G401 (cell line): Measurements from ENCODE around the gene PACRG. TPM values are rescaled to one million over a fixed set of nuclear protein-coding genes. Genes with fewer than 3 reads are reported as not detected.

Experiments used
- DNase-seq: peaks from one replicate; pipeline ENCODE4 v3.0.0-alpha.2; 2015; ENCODE audit warnings: low spot score
- in situ Hi-C: cut with HindIII; loops from 2 replicates; pipeline ENCODE4 v1.10.0; 2016; ENCODE audit warnings: low sequenced_read_pairs, mixed read lengths
- total RNA-seq: library from RNA; depleted of rRNA; stranded (reverse); fragments of >200 nt; shearing (Covaris generic); gene quantifications from 2 replicates; pipeline ENCODE4 v1.2.3, GENCODE V29; 2014

Gene PACRG
- total RNA-seq, 1 experiment from 2014 or later, result not detected

DNA sequence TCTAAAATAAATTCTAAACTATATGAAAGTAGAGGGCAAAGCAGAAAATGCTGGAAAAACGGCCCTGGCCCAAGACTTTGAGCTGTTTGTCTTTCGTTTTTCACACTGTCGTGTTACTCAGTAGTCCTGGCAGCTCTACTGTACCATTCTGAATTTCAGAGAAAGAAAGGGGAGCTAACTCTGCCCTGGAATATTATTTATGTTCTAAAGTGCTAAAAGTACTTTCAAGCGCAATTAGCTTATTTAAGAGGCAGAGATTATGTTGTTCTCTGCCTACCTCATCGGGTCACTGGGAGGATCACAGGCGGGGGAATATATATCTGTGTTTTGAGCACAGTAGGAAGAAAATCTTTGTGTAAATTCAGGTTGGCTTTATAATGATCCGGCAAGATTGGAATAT lies 534.3 kb downstream of the PACRG start:
- in situ Hi-C loops, result no loop called here
- DNase-seq, result no peak

DNA sequence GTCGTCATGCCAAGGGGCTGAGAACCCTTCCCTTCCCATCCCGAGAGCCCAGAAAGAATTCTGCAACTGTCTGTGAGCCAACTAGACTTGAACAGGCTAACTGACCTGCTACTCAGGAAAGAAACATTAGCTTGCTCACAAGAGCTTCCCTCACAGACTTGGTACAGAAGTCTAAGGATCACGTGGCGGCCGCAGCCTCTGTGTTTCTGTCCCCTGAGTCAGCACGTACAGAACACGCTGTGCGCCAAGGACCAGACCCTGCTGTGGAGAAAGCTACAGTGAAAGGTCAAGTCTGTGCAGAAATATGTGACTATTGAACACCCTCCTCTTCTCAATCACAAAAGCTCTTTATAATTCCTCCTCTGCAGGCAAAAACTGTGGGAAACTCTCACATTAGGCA lies 535.4 kb downstream of the PACRG start:
- in situ Hi-C loops, result no loop called here
- no peak for DNase-seq

DNA sequence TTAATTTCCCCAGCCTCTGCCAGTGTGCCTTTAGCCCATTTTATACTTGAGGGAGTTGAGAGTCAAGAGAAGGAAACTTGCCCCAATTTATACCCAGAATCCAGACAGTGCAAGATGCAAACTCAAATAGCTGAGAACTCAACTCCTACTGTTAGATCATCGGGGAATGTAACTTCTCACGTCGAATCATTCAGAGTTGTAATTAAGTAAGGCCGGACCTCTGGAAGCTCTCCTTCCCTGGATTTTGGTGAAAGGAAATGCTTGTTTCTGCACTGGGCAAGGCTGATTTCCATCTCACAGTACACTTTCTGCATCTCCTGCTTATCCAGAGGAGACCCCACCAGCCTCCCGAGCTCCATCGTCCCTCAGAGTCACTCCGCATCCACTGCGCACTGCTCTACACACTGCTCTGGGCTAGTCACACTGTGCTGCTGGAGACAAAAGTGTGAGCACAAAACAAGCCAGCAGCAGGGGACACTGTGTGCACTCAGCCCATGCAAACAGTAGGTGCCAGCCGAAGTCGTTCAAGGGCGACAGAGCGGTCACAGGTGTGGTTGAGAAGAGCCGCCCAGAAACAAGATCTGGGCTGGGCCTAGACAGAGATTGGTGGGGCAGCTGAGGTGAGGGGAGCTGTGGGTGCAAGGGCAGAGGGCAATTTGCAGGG lies 536.4 kb downstream of the PACRG start:
- in situ Hi-C loops, result no loop called here
- no peak for DNase-seq

DNA sequence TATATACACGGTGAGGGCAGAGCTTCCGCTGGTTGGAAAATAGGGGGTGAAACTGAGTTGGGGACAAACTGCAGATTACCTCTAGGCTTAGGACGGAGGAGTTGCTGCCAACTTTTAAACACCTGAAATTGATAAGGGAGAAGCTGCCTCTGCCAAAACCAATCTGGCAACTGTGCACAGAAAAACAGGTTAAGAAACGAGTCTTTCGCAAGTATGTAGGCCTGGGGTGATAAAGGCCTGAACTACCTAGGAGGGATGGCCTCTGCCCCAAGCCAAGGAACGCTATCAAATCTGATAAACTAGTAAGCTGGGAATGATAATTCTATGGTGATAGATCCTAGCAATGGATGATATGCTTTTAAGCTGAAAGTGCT lies 536.9 kb downstream of the PACRG start:
- no peak for DNase-seq
- in situ Hi-C loops, result no loop called here

DNA sequence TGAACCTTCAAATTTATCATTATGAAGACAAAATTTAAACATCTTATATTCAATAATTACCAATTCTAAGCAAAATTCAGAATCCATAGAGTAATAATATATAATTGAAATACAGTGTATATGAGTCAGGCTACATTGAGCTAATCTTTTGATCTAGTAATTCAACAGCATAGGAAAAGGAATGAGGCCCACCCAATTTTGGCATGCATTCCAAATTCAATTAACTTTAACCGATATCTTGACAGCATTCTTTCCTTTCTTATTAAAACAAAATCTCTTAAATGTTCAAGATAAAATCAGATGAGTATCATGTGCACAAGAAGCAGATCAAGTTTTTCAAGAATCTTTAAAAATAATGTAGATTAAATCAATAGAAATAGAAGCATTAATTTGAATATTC lies 553.9 kb downstream of the PACRG start:
- in situ Hi-C loops, result no loop called here

DNA sequence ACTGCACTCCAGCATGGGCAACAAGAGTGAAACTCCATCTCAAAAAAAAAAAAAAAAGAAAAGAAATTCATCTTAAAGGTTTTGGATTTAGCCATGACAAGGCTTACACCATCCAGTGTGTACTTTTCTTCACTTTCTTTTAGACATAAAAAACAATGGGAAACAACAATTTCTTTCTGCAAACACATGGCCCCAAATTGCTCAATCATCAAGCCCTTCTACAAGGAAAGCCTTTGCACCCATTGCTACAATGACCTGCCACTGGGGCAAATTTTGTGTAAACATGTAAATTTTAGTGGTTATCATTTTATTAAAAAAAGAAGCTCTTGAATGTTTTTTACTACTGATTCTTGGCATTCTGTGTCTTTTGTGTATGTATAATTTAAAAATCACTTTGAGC lies 554.9 kb downstream of the PACRG start:
- in situ Hi-C loops, result no loop called here

More for the DNA sequence above, 553.9 kb downstream of the PACRG start:
- no peak for DNase-seq

DNA sequence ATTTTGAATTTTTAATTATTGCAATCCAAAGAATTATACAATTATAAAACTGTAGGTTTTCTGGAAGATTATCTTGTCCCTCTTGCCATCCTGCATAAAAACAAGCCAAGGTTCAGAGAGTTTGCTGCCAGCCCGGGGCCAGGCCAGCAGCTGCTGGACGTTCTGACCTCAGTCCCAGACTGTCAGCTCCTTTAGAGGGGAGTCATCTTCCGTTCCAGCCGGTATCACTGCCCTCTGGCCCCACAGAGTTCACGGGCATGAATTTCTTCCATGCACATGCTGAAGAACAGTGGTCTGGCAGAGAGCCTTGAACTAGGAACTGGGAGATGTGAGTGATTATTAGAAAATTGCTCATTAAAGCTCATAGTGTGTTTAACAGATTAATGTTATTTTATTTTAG lies 556.4 kb downstream of the PACRG start:
- in situ Hi-C loops, result no loop called here
- DNase-seq, result no peak

More for the DNA sequence above, 554.9 kb downstream of the PACRG start:
- no peak for DNase-seq

DNA sequence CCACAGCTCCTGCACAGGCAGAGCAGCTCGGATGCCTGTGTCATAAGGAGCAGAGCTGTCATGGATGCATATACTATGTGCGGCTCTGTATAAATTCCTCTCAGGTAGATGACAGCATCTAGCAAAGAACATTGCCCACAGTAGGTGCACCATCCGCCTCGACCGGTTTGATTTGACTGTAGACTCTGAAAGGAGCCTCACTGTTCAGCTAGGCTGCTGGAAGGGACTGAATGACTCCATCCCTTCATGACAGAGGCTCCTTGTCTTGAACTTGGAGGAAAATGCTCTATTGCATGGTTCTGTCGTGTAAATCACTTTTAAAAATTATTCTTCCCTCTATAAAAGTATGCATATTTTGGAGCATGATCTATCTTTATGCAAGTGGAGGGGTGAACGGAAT lies 557.9 kb downstream of the PACRG start:
- DNase-seq, result no peak
- in situ Hi-C loops, result no loop called here

DNA sequence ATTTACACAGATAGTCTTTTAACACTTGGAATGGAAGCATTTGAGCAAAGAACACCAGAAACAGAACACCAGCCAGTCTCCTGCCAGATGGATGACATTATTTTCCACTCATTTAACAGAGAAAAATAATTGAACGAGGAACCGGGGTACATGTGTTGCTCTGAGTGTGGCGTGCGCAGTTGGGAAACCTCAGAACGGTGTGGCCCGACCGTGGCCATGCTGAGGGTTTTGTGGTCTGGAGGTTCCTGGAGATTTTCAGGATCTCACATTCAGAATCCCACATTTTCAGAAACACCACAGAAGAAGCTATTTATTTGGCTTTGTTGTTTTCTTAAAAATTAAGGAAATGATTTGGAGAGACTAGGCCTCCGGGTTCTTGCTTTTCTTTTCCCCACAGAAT lies 559.9 kb downstream of the PACRG start:
- no peak for DNase-seq
- in situ Hi-C loops, result no loop called here

DNA sequence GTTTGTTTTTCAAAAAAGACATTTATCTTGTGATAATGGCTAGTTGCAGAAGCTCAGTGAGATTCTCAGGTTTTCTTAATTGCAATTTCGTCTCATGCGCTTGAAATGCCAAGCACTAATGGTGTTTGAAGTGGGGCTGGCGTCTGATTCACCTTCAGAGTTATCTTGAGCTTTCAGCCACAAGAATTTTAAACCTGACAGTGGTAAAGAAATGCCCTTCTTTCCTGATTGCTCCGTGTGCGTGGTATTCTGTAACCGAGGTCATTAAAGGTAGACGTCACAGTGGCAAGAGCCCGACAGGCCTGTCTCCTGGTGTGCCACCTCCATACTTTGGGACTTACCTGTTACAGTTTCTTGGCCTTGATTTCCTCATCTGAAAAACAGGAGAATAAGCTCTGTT lies 560.3 kb downstream of the PACRG start:
- no peak for DNase-seq
- in situ Hi-C loops, result no loop called here

DNA sequence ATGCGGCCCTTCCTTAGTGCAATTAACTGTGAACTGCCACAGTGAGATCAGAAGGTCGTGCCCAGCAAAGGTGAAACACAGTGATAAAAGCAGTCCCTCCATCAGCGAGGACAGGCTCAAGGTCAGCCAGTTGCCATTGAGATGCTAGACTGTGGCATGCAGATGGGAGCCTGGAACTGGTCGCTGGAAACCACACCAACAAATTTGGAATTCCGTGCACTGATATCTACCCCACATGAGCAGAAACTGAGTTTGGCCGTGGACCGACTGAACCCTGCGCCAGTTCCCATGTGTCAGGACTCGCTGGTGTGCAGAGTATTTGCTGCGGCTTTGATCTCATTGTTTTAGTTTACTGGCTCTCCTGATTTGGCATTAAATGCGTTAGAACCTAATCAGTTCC lies 561.1 kb downstream of the PACRG start:
- no peak for DNase-seq
- in situ Hi-C loops, result no loop called here

DNA sequence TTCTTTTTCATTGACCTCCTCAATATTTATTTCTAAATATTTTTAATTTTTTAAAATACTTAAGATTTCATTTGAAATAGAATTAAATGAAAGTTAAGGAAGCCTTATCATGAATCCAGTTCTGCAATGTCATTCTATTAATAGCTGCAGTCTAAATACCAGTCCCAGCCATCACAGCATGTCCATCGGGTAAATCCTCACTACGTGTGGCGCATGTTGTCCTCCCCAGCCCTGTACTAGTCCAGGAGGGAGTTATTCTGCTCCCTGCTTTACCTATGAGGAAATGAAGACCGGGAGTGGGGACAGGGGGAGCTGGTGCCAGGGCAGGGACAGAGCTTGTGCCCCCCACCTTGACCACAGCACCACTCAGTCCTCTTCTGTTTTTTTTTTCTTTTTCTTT lies 561.7 kb downstream of the PACRG start:
- in situ Hi-C loops, result no loop called here
- no peak for DNase-seq

DNA sequence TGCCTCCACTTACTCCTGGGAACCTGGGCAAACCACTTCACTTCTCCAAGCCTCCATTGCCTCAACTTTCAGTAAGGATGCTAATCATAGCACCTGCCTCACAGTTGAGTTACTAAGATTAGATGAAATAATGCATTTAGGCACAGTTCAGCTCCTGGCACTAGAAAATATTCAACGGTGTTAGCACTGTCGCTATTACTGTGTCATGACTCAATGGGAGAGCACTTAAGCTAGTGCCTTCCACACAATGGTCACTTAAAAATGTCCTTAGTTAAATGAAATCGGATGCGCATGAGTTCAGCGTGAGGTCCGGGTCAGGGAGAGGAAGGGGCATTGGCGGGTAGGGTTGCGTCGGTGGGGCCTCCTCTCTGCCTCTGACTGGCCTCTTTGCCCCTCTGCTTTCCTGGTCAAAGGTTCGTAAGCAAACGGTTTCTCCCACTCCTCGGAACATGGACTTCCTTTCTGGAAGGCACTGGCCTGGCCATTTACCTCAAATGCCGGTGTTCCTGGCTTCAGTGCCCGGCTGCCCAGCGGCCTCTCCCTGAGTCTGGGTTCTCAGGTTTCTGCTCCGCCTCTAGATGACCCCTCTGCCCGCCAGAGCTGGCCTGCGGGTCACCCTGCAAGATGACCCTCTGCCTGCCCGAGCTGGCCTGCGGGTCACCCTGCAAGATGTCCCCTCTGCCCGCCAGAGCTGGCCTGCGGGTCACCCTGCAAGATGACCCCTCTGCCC lies 562.9 kb downstream of the PACRG start:
- no peak for DNase-seq
- in situ Hi-C loops, result no loop called here

DNA sequence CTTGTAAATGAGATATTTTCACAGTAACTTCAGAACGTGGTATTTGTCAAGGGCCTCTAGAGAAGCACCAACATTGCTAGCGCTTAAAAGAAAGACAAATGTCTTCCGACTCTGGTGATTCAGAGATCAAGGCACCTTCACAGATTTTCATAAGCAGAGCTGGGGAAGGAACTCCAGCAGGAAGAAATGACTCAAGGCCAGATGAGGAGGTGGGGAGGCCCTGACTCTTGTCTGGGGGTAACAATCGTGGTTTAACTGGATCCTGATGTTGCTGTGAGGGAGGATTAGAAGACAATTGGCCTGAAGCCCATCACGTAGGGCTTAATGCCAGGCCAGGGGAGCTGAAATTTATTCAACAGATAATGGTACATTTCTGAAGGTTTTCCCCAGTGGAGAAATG lies 563.8 kb downstream of the PACRG start:
- no peak for DNase-seq
- in situ Hi-C loops, result no loop called here

DNA sequence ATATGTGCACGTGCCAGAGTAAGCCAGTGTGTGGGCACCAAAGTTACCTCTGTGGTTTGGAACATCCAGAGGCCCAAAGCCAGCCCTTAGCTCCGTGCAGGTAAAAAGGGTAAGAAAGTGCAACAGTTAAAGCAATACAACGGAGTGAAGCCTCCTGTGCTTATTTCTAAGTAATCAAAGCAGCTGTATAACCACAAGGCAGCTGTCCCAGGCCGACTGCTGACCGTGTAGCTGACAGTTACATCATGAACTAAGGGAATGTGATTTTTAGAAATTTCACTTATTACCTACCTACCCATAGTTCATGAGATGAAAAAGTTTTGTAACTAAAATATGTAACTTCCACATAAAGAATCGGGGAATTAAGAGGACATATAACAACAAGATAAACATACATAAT lies 565.5 kb downstream of the PACRG start:
- DNase-seq, result no peak
- in situ Hi-C loops, result no loop called here

DNA sequence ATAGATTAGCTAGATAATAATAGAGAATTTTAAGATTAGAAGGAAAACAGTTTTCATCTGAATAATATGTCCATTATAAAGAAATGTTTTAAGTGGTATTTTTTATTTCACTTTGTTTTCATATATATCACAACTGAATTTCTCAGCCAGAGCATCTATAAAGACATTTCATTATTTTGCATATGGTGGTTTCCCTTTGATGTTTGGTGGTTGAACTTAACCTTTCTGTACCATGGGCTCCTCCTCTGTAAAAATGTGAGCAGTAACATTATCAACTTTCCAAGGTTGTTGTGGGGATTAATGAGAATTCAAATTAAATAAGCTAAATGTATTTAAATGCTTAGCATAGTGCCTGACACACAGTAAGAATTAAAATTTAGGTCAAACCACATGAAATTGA lies 567.0 kb downstream of the PACRG start:
- in situ Hi-C loops, result no loop called here

DNA sequence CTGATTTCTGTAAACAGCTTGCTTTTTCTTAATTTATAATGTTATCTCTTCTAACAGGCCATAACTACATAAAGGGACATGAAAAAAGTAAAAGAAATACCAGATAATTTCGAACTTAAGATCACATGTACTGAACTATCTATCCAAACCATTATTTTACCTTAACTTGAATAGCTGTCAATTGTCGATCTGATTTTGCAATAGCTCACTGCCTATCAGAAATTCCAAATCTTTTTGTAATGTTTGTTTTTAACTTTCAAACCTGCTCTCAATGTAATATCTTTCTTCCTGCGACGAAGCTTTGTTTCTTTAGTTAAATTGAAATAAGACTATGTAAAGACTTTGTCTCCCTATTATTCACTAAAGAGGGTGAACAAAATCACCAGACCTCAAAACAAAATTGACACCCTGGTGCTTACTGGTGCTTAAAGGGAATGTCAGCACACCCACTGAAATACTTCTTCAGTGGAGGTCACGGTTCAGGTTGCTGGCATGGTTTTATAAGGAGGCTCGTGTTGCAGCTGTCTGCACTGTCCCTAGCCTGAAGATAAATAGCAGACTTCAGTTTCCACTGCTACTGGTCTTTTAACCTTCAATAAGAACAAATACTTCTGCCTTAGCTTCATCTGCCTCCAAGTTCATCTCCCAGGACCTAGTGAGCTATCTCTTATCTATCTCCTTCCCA lies 569.2 kb downstream of the PACRG start:
- in situ Hi-C loops, result no loop called here
- no peak for DNase-seq

More for the DNA sequence above, 567.0 kb downstream of the PACRG start:
- DNase-seq, result no peak

DNA sequence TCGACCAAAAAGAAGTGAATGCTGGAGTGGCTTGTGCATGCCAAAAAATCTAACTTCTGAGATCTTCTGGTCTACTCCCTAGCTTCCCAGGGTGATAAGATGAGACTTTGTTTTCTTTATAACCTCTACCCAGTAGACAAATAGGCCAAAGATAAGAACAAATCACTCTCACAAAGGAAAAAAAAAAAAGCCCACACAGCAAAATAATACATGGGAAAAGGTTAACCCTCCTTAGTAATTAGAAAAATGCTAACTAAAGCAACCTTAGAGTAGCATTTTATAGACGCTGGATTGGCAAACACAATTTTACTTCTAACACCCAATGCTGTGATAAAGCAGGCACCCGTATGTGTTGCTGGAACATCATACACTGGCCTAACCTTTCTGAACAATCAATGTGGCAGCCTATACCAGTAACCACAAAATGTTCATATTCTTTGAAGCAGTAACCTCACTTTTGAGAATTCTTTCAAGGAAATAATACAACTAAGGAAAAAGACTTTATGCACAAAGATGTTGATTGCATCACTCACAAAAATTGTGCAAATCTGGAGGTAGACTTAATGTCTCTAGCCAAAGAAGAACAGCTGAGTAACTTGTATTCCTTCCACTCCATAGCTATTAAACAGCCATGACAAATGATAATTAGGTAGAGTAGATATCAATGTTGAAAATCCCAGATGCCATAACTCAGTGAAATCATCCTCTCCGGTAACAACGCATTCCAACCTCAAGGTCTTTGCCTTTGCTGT lies 570.5 kb downstream of the PACRG start:
- no peak for DNase-seq

DNA sequence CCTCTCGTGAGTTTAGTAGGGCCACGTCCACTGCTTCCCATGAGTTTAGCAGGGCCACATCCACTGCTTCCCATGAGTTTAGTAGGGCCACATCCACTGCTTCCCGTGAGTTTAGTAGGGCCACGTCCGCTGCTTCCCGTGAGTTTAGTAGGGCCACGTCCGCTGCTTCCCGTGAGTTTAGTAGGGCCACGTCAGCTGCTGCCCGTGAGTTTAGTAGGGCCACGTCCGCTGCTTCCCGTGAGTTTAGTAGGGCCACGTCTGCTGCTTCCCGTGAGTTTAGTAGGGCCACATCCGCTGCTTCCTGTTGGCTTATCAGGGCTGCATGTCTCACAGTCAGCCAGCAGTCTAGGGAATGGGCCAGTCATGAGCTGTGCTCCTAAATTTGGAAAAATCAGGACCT lies 573.1 kb downstream of the PACRG start:
- in situ Hi-C loops, result no loop called here
- no peak for DNase-seq

More for the DNA sequence above, 570.5 kb downstream of the PACRG start:
- in situ Hi-C loops, result no loop called here
